NCI-H1436 treated with DMSO at 0.1 percent for 48 hours (cell line): ENCODE data around the gene CALML3.

ENCODE experiments used
- DNase-seq: peaks from one replicate; lab custom pipeline; 2025; lab: John Stamatoyannopoulos, UW

CALML3 gene

DNA sequence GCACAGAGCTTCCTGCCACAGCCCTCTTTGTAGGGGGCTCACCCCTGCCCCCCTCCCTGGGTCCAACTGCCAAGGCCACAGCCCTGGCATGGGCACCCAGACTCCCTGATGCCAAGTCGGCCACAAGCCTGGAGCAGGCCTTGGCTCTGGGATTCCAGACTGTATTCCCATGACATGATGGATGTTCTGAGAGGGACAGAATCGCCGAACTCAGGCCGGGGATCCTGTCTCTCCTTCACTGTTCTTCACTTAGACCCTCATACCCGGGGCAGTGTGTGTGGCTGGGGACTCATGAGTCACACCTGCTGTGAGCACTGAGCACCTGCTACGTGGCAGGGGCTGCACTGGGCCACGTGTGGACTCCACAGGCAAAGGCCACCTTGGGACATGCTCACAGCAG, 33.3 kb upstream of the CALML3 start:
- no peak for DNase-seq

DNA sequence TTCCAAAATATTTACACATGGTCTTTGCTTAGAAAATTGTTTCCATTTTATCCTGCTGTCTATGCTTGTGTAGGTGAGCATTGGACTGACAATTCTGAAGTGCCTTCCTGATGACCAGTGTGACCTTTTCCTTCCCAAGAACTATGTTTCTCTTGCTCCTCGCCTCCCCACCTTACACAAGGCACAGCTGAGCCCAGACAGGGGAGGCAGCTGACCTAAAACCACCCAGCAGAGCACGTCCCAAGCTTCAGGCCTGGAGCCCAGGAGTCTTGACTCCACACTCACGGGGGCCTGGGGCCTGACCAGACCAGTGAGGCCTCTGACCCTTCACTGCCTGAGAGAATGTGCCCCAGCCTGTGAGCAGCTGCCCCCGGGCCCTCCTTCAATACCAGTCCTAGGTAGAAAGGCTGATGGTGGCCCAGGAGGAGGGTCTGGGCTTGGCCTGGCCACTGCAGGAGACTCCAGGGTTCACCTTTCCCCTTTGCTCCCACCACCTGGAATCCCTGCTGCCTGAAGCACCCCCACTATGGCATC, 32.4 kb upstream of the CALML3 start:
- no peak for DNase-seq

DNA sequence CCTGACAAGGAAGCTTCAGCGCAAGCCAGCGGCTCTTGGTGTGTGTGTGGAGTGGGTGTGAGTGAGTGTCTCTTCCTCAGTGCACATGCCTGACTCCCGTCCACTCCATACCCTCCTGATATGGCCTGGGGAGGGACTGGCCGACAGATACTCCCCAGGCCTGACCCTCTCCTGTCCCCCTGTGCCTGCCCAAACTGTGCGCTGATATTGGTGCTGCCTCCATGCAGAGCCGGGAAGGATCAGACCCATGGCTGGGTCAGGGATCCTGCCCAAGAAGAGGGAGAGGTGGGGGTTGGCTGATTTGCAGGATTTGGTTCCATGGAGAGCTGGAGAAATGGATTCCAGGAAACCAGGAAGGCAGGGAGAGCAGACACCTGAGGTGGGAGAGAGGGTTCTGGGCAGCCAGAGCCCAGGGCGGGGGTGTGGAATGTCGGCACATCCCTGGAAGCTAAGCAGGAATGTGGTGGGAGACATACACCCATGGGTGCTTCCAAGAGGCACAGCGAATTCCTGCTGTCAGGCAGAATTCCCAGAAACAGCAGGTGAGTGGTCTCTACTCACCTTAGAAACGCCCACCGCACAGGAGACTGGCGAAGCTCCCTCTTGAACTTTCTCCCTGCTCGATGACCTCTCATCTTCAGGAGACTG, 31.7 kb upstream of the CALML3 start:
- DNase-seq, result no peak

DNA sequence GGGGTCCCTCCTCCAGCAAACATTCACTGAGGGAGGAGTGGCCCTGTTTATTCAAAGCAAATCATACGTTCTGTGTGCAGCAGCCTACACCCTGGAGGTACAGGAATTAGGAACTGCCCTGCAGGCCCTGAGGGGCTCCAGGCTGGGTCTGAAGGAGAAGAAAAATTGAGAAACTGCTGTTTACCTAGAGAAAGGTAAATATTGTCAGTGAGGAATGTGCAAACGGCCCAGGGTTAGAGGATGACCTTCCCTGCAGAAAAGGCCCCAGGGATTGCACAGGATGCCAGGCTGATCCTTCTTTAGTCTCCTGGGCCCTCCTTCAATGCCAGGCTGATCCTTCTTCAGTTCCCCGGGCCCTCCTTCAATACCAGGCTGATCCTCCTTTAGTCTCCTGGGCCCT, 31.1 kb upstream of the CALML3 start:
- DNase-seq, result no peak

DNA sequence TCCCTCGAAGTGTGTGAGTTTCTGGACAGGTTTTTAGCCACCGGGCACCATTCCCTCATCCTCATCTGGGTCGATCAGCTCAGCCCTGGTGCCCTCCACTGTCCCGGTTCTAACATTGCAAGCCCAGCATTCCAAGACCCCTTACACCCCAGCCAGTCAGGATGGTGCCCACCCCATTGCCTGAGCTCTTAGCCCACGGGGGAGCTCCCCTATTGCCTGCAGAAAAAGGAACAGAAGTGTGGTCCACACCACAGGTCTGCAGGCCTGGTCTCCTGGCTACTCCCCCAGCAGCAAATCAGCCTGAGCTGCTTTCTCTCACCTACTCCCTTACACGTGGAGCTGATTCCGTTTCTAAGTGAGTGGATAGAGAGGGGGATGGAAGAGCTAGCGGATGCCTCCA, 30.1 kb upstream of the CALML3 start:
- no peak for DNase-seq

DNA sequence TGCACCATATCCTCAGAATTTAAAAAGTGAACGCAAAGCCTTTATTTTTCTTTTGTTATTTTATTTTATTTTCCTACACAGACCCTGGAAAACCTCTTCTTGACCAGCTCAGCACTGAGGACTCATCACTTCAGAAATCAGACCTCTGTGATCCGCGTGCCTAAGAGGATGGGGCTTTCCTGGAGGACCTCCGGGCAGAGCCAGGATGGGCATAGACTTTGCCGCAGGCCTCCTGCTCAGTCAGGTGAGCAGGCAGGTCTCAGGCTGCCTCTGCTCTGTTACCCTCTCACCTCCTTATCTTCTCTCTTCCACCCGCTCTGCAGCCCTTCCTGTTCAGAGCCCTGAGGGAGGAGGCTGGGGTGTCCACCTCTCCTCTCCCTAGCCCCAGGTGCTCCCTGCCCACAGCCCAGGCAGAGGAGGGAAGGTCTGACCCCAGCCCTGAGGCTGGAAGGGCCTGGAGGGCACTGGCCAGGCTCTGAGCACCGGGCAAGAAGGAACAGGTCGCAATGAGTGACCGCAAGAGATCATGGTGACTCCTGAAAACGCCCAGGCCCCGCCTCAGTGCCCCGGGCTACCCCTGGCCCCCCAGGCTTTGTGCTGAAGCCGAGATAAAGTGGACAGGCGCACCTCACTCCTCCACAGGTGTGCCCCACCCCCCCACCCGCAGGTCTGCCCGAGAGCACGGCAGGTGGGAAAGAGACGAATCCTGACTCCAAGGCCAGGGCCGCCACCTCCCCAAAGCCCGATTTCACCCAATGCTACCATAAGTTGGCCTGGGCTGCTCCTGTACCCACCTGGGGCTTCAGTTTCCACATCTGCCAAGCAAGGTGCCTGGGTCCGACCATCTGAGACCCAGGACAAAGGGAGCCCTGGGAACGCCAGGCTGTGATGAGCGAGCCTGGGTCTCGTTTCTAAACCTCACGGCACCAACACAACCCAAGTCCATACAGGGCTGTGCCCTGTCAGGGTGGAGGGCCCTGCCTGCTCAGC, 28.2 kb upstream of the CALML3 start:
- DNase-seq, result no peak

DNA sequence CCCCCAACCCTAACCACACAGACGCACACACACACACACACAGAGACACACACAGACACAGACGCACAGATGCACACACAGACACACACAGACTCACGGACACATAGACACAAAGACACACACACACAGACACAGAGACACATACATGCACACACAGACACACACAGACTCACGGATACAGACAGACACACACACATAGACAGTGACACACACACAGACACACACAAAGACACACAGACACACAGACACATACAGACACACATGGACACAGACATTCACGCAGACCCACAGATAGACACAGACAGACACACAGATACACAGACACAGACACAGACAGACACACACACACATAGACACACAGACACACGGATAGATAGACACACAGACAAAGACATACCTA, 27.5 kb upstream of the CALML3 start:
- DNase-seq, result no peak

DNA sequence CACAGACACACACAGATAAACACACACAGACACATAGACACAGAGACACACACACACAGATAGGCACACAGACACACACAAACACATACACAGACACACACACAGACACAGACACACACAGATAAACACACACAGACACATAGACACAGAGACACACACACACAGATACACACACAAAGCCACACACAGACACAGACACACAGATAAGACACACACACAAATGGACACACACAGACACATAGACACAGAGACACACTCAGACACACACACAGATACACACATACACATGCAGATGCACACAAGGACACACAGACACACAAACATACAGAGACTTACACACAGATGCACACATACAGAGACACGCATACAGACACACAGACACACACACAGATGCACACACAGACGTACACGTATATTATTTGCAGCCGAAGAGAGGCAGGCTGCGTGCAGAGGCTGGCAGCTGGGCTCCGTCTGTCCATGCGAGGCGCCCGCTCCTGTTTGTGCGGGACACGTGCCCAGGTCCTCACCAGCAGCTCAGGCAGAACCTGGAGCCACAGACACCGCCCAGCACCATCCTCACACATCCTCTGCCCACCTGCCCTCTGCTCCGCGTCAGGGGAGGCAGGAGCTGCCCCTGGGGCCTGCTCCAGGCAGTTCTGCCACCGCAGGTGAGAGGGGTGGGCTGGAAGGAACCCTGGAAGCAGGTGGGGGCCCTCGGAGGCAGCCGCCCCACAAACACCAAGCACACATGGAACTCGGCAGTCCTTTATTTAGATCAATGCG, 26.6 kb upstream of the CALML3 start:
- DNase-seq, result no peak

DNA sequence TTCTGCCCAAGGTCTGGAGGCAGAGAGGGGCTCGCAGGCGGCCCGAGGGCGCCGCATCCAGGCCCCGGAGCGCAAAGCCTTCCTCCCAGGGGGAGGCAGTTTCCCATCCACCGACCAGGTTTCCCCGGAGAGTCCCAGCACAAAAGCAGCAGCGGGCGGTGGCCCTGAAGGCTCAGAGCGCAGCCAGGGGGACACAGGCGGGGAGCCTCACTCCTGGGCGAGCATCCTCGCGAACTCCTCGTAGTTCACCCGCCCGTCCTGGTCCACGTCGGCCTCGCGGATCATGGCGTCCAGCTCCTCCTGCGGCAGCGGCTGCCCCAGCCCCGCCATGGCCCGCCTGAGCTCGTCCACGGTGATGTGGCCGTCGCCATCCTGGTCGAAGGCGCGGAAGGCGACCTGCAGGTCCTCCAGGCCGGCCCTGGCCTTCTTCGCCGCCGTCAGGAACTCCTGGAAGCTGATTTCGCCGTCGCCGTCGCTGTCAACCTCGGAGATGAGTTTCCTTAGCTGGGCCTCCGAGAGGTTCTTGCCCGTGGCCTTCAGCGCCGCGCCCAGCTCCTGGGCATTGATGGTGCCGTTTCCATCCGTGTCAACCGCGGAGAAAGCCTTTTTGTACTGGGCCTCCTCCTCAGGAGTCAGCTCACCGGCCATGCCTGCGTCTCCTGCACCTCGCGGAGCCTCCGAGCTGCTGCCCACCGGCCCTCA, 25.8 kb upstream of the CALML3 start:
- DNase-seq, result no peak

DNA sequence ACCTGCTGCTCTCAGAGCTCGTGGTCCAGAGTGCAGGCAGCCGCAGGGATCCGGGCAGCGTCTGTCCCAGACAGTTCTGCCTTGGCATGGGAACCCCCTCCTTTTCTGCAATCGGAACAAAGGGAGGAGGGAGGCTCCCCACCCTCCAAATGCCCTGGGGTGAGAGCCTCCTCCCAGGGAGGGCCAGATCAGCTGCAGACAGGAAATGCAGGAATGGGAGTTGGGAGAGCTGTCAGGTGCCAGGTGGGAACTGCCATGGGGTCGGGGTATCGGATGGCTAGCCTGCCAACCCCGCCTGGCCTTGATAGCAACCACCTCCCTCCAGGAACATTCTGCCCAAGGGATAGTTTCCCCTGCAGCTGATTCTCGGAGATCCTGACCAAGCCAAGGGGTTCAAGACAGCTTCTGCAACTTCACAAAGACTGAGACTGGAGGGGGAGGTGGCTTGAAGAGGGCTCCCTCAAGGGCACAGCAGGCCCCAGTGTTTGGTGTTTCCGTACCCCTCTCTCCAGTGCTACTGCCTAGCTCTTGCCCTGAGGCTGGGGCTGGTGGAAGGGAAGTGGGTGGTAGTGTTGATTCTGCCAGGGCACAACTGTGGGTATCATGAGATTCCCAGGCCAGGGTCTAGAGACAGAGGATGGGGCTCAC, 25.1 kb upstream of the CALML3 start, which contains the start of gene CALML5:
Gene CALML5 (minus strand): TSS at position 78 of the 648 bp plus-strand sequence. CDS start 132 bp downstream, outside the sequence.
- no peak for DNase-seq

DNA sequence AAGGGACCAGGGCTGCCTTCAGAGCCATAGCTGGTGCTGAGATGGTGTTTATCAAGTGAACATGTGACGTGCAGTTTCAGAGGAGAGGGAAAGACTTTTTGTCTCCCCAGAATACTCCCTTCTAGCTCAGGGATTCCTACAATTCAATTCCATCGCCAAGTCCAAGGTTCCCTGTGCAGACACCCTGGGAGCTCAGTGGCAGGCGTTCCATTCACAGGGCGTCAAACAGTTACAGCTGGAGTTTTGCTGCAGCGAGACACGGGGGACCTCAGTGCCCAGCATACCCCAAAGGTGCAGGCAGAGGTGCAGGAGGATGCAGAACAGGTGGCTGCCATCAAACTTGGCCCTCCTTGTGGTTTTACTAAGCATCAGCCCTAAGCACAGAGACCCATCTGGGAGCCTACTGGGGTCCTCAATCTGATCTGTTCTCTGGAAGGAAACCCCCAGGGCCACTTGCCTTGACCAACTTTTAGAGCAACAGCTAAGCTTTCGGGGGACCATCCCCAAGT, 24.5 kb upstream of the CALML3 start:
- DNase-seq, result no peak

DNA sequence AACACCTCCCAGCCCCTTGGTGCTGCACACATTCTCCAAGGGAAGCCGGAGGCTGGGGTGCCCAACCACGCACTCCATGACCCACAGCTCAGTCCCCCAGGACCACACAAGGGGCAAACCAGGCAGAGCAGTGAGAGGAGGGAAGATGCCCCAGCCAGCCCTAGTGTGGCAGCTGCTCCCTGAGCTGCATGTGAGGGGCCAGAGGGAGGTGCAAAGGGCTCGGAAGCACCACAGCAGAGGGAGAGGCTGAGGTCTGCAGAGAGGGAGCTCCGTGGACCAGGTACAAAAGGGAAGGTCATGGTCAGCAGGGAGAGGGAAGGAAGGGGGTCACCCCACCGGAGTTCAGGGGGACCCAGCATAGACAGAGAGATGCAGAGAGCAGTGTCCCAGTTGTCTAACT, 23.9 kb upstream of the CALML3 start:
- no peak for DNase-seq

DNA sequence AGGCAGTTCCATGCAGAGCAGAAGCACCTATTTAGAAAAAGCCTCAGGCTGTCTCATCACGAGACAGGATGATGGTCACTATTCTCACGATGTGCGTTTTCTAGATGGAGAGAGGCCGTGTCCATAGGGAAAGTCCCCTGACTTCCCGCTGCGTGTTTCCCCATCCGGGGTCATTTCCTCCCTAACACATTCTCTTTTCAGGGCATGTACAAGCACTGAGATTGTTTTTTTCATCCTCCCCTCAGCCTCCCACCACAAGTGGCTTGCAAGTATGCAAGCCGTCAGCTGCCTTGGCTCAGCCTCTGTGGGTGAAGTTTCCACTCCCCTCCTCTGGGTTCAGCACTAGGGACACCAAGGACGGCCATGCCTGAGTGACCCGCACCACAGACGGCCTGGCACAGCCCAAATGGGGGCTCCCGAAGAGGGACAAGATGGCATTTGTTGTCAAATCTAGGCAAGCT, 22.7 kb upstream of the CALML3 start:
- no peak for DNase-seq

DNA sequence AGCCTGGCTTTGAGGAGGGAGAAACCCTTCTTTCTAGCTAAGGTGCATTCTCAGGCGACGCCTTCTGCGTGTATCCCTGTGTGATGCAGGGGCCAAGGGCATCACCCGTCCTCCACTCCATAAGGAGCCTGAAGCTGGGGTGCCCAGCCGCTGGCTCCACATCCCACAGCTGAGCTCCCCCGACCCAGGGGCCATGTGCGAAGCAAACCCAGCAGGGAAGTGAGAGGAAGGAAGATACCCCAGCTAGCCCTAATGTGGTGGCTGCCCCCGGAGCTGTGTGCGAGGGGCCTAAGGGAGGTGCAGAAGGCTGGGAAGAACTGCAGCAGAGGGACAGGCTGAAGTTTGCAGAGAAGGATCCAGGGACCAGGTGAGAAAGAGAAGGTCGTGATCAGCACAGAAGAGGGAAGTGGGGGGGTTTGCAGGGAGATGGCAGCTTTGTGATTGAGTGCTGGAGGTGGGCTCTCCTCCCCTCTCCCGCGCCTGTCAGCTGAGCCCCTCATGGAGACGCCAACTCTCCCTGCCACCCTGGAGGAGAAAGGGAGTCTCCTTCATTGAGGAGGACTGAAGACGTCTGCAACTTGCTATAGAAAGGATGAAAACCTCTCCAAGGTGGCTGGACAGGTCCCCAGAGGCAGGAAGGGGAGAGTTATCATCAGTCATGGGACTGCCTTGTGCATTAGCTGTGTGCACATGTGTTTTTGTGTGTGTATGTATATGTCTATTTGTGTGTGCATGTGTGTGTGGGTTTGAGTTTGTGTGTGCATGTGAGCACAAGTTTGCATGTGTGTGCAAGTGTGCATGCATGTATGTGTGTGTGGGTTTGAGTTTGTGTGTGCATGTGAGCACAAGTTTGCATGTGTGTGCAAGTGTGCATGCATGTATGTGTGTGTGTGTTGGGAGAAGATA, 21.9 kb upstream of the CALML3 start:
- no peak for DNase-seq

DNA sequence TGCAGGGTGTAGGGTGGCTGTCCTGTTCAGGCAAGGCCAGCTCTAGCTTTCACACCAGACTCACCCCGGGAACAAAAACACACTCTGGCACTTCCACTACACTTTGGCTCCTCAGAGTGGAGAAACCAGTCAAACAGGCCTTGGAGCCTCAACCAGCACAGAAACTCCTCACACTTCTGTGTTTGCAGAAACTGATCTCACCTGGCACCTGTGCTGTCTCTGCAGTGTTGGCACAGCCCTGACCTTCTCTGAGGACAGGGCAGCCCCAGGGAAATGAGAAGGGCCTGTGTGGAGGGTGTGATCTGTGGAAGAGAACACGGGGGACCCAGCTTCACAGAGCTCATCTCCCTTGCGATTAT, 21.3 kb upstream of the CALML3 start:
- DNase-seq, result no peak

DNA sequence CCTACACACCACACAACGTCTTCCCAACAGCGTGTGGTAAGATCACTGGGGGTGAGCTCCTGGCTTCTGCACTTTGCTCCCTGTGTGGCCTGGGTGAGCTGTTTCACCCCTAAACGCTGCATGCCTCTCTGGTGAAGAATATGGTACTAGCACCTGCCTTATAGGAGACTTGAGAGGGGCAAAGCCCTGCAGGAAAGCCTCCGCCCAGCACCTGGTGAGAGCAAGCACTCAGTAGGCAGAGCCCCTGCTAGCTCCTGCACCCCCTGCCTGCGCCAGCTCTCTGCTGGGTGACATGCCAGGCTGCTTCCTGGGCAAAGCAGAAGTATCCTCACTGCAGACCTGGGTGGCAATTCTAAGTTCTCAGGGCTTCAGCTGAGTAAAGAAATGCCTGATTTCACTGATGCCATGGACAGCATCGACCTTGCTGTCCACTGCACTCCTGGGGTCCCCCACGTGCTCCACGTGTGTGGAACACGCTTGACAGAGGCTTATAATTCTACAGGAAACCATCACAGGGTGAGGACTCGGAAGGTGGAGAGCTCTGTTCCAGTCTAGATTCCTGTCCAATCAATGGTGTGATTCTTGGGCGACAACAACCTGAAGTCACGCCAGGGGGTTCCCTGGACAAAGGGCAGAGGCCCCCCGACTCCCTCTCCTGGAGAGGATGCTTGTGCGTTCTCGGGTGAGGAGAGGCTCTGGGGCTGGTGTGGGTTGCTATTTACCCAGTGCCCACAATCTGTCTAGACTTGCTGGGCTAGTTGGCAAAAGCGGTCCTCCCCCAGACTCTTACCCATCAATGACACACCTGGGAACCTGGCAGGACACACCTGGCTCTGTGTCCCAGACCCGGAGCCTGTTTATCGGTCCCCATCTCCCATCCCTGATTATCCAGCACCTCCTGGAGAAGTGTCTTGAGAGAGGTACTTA, 20.4 kb upstream of the CALML3 start:
- no peak for DNase-seq

DNA sequence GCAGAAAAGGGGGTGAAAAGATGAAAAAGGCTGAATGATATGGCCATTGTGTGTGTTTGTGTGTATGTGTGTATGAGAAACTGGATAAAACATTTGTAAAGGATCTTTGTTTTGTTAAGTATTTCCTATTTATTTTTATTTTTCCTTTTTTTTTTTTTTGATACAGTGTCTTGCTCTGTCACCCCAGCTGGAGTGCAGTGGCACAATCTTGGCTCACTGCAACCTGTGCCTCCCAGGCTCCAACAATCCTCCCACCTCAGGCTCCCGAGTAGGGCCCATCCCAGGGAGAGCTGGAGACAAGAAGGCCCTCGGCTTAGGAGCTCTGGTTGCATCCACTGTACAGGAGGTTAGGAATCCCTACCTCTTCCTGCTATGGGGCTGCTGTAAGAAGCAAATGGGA, 18.5 kb upstream of the CALML3 start:
- DNase-seq, result no peak

DNA sequence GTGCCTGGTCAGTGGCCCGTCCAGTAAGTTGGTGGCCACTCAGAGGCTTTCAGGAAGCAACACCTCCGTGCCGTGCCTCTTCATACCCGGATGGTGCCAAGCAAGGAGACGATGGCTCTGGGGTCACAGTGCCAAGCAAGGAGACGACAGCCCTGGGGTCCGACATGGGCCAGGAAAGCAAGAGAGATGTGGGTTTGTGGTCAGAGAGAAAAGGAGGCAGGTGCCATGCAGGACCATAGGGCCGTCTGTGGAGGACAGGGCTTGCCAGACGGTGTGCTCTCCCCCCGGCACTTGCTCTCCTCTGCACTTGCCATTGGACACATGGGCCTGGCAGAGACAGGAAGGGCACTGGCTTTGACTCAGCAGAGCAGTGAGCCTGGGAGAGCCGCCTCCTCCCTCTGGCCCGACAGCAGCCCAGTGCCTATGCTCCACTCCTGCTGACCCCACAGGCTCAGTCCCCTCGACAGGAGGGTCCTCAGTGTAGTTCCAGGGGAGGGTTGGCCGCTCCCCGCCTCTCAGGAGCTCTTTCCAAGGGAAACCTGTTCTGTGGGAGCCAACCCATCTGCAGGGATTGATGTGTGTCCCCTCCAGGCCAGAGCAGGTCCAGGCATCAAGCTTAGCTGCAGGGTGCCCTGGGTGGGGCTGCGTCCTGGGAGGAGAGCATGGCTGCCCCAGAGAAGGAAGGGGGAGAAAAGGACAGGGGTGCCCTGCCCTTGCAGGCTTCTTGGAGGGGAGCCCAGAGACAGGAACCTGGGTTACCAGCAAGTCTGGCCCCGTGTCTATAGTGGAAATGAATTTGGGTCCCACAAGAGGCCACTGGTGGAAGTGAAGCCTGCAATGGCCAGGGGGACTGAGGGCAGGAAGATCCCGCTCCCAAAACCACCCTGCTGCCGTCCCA, 17.8 kb upstream of the CALML3 start:
- DNase-seq, result no peak
